NCI-H187 treated with DMSO at 0.1 percent for 48 hours (cell line): ENCODE results near the gene INPPL1.
"Not testable (repeated sequence)": the region's sequence is repeated elsewhere in the genome, so short reads cannot be mapped to it uniquely, and the experiment has no call there.

Experiments
- DNase-seq: peaks from one replicate; lab custom pipeline; 2025; lab: John Stamatoyannopoulos, UW

INPPL1 gene

DNA sequence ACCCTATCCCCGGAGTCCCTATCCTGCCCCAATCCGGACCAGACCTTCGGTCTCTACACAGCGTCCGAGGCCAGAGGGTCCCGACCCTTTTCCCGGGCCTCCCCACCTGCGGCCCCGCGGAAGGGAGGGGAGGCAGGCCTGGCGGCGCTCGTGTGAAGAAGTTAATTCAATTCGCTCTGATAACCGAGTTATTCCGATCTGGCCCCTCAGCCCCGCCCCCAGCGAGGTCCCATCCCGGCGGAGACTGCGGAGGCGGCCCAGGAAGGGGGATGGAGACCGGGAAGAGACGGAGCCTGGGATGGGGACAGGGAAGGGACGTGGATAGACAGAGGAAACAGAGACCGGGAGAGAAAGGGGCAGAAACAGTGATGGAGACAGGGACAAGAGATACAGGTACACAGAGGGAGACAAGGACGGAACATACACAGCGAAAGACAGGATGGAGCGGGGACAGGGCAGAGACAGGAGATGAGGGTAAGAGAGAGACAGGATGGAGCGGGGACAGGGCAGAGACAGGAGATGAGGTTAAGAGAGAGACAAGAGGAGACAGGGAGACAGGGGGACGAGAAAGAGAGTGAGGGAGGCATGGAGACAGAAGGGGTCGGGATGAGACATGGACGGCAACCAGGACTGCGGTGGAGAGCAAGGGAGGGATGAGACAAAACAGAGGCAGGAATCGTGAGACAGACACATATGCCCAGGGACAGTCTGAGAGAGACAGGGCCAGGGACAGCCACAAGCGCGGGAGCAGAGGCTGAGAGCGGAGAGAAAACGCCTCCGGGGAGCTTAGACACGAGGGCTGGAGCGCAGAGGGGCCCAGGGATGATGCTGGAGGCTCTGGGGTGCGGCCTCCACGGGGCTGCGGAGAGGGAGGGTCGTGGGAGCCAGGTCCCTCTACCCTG lies 20.0 kb downstream of the INPPL1 start:
- DNase-seq = no peak

GRCh38 chr11:72245263-72245816 lies 20.8 kb downstream of the INPPL1 start:
- DNase-seq = no peak

- no peak for DNase-seq
Measured at GRCh38 chr11:72247584-72247983, 23.0 kb downstream of the INPPL1 start.

- no peak for DNase-seq
Measured at GRCh38 chr11:72249961-72250360, 25.4 kb downstream of the INPPL1 start.

DNA sequence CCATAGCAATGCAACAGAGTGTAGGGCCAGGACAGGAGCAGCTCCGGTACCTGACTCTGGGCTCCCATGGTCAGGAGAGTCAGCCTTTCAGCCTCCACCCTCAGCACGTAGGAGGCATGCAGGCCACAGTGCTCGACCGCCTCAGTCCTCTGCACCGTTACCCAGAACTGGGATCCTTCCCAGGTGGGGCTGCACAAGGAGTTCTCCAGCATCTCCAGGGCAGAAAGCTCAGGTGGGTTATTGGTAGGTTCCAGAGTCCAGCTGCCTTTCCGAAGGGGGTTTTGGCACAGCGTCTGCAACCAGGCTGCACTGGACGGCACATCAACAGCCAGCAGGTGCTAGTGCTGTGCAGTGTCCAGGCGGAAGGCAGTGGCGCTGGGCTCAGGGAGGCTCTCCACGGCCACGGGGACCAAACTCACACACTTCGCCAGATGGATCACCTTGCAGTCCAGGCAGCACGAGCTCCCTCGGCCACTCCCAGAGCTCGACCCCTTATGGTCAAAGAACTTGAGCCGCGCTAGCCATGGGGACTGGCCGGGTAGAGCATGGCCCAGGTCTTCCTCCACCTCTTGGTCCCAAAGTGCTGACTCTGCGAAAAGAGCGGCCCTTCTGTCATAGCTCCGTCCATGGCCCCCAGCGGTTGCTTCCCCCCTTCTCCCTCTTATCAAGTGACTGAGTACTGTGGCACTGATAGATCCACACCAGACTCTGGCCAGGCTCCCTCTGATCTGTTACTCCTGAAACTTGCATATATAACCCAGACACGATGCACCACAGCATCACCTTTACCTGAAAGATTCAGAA lies 26.3 kb downstream of the INPPL1 start:
- DNase-seq = no peak

DNA sequence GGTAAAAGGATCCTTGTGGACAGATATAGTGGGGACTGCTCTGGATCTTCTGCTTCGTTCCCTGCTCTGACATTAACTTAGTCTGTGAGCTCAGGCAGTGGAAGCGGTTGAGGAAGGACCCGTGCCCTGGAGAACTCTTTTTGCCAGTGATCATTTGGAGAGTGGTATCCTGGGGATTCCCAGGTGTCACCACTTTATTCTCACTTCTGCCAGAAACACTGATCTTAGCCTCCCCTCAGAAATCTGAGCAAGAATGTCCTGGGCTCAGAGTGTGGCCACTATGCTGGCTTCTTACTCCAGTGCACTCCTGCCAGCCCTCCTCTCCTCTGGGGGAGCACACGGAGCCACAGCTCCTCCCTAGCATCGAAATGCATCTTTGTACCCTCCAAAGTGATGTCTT lies 27.0 kb downstream of the INPPL1 start:
- DNase-seq = no peak

GRCh38 chr11:72253392-72253791 lies 28.8 kb downstream of the INPPL1 start:
- DNase-seq = no peak

GRCh38 chr11:72254299-72254993 lies 29.9 kb downstream of the INPPL1 start:
- no peak for DNase-seq

- no peak for DNase-seq
Measured at GRCh38 chr11:72257570-72257969, 33.0 kb downstream of the INPPL1 start.

DNA sequence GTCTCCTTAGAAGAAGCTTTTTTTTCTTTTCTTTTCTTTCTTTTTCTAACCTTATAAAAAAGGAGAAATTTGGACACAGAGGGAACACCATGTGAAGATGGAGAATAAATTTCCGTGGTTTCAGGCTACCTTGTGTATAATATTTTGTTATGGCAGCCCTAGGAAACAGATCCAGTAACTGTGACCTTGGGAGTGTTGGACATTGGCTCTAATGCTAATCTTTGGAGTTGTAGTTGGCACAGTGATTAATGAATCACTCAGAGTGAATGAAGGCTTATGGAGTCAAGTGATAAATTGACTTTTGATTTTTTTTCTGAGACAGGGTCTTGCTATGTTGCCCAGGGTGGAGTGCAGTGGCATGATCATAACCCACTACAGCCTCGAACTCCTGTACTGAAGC lies 34.9 kb downstream of the INPPL1 start:
- no peak for DNase-seq

DNA sequence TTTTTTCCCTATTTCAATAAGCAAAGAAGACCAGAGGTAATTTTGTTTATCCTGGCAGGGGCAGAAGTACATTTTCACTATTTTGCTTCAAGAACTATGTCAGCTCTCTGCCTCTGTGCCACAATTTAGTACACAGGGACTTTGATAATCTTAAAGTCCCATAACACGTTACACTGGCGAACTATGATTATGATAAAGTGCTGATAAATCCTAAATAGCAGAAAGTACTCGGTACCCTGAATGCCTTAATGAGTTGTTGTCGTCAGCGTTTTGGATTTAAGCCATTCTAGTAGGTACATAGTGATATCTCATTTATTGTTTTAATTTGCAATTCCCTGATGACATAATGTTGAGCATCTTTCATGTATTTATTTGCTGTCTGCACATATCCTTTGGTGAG lies 36.0 kb downstream of the INPPL1 start:
- no peak for DNase-seq

DNA sequence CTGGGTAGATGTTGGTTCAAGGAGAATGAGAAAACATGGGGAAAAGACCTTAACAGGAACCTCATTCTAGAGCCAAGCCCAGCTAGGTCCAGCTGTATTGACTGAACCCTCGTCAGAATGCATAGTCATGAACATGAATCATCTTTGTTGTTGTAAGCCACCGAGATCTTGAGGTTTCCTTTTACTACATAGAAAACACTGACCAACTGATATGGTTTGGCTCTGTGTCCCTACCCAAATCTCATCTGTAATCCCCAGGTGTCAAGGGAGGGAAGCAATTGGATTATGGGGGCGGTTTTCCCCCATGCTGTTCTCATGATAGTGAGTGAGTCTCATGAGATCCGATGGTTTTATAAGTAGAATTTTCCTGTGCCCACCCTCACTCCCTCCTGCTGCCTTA lies 38.8 kb downstream of the INPPL1 start:
- no peak for DNase-seq

GRCh38 chr11:72265951-72266350 lies 41.4 kb downstream of the INPPL1 start:
- DNase-seq = no peak

- not testable (repeated sequence) for DNase-seq
Measured at GRCh38 chr11:72266960-72267359, 42.4 kb downstream of the INPPL1 start.

DNA sequence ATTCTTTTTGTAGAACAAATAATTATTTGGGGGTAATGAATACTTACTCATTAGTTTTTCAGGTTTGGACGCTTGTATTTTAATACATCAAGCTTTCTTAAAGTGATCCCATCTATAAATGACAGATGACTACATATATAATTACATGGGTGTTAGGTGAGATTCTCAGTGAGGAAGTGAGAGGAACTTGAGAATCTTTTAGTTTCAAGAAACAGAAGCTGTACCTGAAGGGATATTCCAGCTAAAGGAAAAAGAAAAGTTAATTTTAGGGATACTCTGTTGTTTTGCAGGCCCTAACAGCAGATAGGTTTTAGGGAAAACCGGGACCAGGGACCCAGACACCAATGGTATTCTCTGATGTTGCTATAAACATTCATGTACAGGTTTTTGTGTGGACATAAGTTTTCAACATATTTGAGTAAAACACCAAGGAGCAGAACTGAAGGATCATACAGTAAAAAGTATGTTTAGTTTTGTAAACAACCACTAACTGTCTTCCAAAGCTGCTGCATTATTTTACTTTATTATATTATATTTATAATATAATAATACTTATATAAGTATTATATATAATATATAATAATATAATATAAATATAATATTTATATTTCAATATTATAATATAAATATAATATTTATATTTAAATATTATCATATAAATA lies 43.5 kb downstream of the INPPL1 start:
- no peak for DNase-seq

GRCh38 chr11:72271980-72272379 lies 47.4 kb downstream of the INPPL1 start:
- no peak for DNase-seq

DNA sequence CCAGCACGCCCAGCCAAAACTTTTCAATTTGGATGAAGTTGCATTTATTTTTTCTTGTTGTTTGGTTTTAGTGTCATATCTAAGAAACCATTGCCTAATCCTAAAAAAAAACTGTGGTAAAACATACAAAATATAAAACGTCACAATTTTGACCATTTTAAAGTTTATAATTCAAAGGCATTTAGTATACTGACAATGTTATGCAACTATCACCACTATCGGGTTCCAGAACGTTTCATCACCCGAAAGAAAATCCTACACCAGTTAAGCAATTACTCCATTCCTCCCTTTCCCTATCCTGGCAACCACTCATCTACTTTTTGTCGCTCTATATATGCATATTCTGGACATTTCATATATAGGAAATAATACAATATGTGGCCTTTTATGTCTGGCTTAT lies 49.9 kb downstream of the INPPL1 start:
- DNase-seq = no peak

DNA sequence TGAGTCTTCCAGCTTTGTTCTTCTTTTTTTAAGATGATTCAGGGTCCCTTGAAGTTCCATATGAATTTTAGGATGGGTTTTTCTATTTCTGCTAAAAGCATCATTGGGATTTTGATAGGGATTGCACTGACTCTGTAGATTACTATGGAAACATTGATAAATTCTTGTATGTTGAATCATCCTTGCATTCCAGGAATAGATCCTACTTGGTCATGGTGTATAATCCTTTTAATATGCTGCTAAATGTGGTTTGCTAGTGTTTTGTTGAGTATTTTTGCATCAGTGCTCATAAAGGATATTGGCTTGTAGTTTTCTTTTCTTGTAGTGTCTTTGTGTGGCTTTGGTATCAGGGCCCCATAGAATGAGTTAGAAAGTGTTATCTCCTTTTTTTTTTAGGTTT lies 54.3 kb downstream of the INPPL1 start:
- DNase-seq = no peak

GRCh38 chr11:72280037-72280436 lies 55.5 kb downstream of the INPPL1 start:
- no peak for DNase-seq

DNA sequence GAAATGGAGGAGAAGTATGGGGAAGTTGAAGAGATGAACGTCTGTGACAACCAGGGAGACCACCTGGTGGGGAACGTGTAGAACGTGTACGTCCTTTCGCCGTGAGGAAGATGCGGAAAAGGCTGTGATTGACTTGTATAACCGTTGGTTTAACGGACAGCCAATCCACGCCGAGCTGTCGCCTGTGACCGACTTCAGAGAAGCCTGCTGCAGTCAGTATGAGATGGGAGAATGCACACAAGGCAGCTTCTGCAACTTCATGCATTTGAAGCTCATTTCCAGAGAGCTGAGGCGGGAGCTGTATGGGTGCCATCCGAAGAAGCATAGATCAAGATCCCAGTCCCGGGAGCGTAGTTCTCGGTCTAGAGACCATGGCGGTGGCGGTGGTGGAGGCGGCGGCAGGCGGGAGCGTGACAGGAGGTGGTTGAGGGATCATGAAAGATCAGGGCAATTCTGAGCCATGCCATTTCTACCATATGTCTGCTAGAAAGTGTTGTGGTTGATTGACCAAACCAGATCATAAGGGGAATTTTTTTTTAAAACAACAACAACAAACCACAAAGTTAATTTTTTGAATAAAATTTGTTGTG lies 56.3 kb downstream of the INPPL1 start:
- no peak for DNase-seq

- DNase-seq = no peak
Measured at GRCh38 chr11:72283947-72284346, 59.4 kb downstream of the INPPL1 start.
